Body of pancreas (tissue), 4 donors: ENCODE data around the gene TPPP3.

Source experiments
- CTCF ChIP-seq, 7 experiments: fragments of 450-650 bp in 4 of 7; fragments of 200-600 bp in 3 of 7; sonication (generic) in 3 of 7; IDR thresholded peaks; one replicate each; pipeline ENCODE4 v1.5.1; 2016 to 2019; ENCODE audit warnings: antibody characterized with exemption in 7 of 7
- POLR2A ChIP-seq, 3 donors: fragments of 450-650 bp; IDR thresholded peaks; one replicate each; pipeline ENCODE4 v1.6.1; 2016; ENCODE audit warnings: antibody characterized with exemption in 3 of 3, mild to moderate bottlenecking in 2 of 3

- no peak for TF ChIP-seq CTCF (IDR thresholded peaks at IDR 0.05)
- TF ChIP-seq POLR2A (IDR thresholded peaks at IDR 0.05), result no peak
Observed at GRCh38 chr16:67405336-67405735, 12.0 kb upstream of the TPPP3 start.
